Natural killer cell (primary cell): ENCODE results near the gene PTPN12. TPM values are rescaled to one million over a fixed set of nuclear protein-coding genes. Genes with fewer than 3 reads are reported as not detected.
A peak's percentile ranks its signal among the peaks of the same experiment; 100 is the strongest.

Experiments
- ATAC-seq, 3 donors: fragments of 150-1000 bp in 2 of 3; fragments of 200-7000 bp in 1 of 3; cut with Tn5 transposase; 1 replicate in 1 of 3; 2 replicates in 2 of 3; pipeline ENCODE4 v1.10.0; 2021; ENCODE audit warnings: mild to moderate bottlenecking in 2 of 3, moderate library complexity in 2 of 3
- DNase-seq, 2 donors: peaks; one replicate each; pipeline versions ENCODE4 v3.0.0 to v3.0.0-alpha.2; 2013 to 2021; ENCODE audit warnings: mixed read lengths in 1 of 2
- H3K27ac ChIP-seq: one replicate; pipeline ENCODE4 v1.5.1; 2013; ENCODE audit warnings: mild to moderate bottlenecking, low read length
- H3K27me3 ChIP-seq: one replicate; pipeline ENCODE4 v1.6.1; 2013; ENCODE audit warnings: low read length; ENCODE audit not compliant: control insufficient read depth, insufficient read depth
- H3K36me3 ChIP-seq: one replicate; pipeline ENCODE4 v1.6.1; 2013; ENCODE audit warnings: low read length; ENCODE audit not compliant: control insufficient read depth, insufficient read depth
- H3K4me1 ChIP-seq: one replicate; pipeline ENCODE4 v1.6.1; 2013; ENCODE audit warnings: low read length; ENCODE audit not compliant: control insufficient read depth, insufficient read depth
- H3K4me3 ChIP-seq: one replicate; pipeline ENCODE4 v1.5.1; 2013; ENCODE audit warnings: low read length
- H3K9me3 ChIP-seq: one replicate; pipeline ENCODE4 v1.6.1; 2013; ENCODE audit warnings: low read length; ENCODE audit not compliant: control insufficient read depth, insufficient read depth
- H3K27ac Mint-ChIP-seq, 2 donors: one replicate each; pipeline ENCODE4 v1.8.0; 2022; ENCODE audit warnings: mild to moderate bottlenecking in 2 of 2, mixed read lengths in 2 of 2, moderate library complexity in 1 of 2
- H3K27me3 Mint-ChIP-seq, 2 donors: one replicate each; pipeline ENCODE4 v1.8.0; 2022; ENCODE audit warnings: low read depth in 2 of 2, mixed read lengths in 2 of 2
- H3K36me3 Mint-ChIP-seq: one replicate; pipeline ENCODE4 v1.8.0; 2022; ENCODE audit warnings: mixed read lengths
- H3K4me1 Mint-ChIP-seq, 2 donors: one replicate each; pipeline ENCODE4 v1.8.0; 2022; ENCODE audit warnings: mixed read lengths in 2 of 2
- H3K4me3 Mint-ChIP-seq: one replicate; pipeline ENCODE4 v1.8.0; 2022; ENCODE audit warnings: mild to moderate bottlenecking, moderate library complexity, mixed read lengths
- H3K9me3 Mint-ChIP-seq, 2 donors: one replicate each; pipeline ENCODE4 v1.8.0; 2022; ENCODE audit warnings: mixed read lengths in 2 of 2
- WGBS: methylation state at CpG from one replicate; pipeline ENCODE4 v1.1.7; 2013; ENCODE audit warnings: missing lambda C conversion rate; ENCODE audit not compliant: insufficient coverage; 5-methylcytosine and 5-hydroxymethylcytosine counted together
- intact Hi-C: fragments of 100-400 bp; cut with micrococcal nuclease; formaldehyde crosslinking; loops from one replicate; pipeline ENCODE4 v1.14.2; 2022
- total RNA-seq, 4 donors: library from RNA; stranded (reverse); fragments of 120-200 nt in 1 of 4; gene quantifications; one replicate each; pipeline versions ENCODE4 v1.2.3 to v1.2.4, GENCODE V29; 2013 to 2022
- TF ChIP-seq, protein P1 (sequence below): fragments of 200-600 bp; IDR thresholded peaks from one replicate; pipeline ENCODE4 v1.8.0; 2022; ENCODE audit warnings: antibody characterized with exemption

The PTPN12 gene
- total RNA-seq, 3 donors from 2014 or later (not counting 1 experiment from before 2014, with no cell fraction given) = 261 to 396 (median 263) TPM

DNA sequence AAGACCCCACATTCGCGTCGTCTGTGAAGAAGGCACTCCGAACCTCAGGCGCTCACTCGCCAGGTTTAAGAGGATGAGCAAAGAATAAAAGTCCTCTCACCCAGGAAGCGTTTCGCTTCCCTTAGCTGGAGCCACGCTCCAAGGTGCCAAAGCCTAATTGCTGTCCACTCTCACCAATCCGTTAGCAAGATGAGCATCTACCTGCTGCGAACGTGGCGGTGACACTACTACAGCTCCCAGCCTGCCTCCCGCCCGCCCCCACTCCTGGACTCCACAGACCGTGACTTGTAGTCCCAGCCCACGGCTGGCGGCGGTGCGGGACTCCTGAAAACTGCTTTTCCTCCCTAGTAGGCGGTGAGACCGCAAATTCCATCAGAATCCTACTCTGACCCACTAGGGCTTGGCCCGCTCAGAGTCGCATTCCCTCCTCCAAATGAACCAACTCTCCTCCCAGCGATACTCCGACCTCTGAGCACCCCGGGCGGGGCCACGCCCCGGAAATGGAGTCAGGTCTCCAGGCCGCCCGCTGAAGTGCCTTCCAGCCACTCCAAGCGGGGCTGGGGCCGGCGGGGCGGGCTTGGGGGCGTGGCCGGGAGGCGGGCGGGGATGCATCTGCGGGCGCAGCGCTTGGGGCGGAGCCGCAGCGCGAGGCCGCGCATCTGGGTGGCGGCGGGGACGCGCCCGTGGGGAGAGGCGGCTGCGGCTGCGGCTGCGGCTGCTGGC lies 521 bp upstream of the PTPN12 start:
- Histone ChIP-seq H3K4me3 (peak overlapping the region; percentile 63), H3K4me1 (peaks cover 27% of the 10 kb centered on the region), H3K9me3 (no peaks in the 10 kb centered on the region), H3K36me3 (no peaks in the 10 kb centered on the region), H3K27ac (peak overlapping the region; percentile 62), H3K27me3 (no peaks in the 10 kb centered on the region)
- Mint-ChIP-seq H3K9me3 (no peaks in the 10 kb centered on the region), H3K36me3 (no peaks in the 10 kb centered on the region), H3K27ac (peak overlapping the region; percentile 80), H3K4me1 (peaks cover 35 to 38% of the 10 kb centered on the region in 2 donors), H3K27me3 (no peaks in the 10 kb centered on the region), H3K4me3 (peak overlapping the region; percentile 94)
- intact Hi-C loops = loop anchor here (1.0 to 5.0 kb wide), 5 partner anchors 12 to 261 kb away; partner anchors contain the start of genes PHTF2, RSBN1L and TMEM60
- under 1% methylated on average over 52 of the region's 58 CpGs for WGBS
- ATAC-seq (peak; percentile 80 to 95 (median 86)), DNase-seq (peak; percentile 90 to 96)
- TF ChIP-seq, protein P1, sequence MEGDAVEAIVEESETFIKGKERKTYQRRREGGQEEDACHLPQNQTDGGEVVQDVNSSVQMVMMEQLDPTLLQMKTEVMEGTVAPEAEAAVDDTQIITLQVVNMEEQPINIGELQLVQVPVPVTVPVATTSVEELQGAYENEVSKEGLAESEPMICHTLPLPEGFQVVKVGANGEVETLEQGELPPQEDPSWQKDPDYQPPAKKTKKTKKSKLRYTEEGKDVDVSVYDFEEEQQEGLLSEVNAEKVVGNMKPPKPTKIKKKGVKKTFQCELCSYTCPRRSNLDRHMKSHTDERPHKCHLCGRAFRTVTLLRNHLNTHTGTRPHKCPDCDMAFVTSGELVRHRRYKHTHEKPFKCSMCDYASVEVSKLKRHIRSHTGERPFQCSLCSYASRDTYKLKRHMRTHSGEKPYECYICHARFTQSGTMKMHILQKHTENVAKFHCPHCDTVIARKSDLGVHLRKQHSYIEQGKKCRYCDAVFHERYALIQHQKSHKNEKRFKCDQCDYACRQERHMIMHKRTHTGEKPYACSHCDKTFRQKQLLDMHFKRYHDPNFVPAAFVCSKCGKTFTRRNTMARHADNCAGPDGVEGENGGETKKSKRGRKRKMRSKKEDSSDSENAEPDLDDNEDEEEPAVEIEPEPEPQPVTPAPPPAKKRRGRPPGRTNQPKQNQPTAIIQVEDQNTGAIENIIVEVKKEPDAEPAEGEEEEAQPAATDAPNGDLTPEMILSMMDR = no peak

DNA sequence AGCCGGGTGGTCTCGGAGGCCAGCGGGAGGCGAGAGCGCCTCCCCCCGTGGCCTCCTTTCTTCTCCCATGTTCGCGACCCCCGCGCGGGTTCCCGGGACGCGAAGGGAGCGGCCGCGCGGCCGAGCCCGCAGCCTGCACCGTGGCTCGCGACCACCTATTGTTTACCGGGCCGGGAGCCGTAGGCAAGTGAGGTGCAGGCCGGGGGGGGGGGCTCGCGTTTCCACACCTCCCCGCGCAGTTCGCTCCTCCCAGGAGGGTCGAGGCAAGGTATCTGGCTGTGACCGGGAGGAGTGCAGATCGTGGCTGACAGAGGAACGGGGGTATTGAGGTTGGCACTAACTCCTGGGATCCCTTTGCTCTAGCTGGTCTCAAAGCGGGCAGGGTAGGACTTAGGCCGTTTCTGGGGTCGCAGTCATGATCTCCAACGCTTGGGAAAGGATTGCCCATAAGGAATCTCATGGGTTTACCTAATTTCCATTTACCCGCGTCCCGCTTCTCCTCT lies 734 bp downstream of the PTPN12 start:
- ATAC-seq (peak in 2 of 3 donors; percentile 0 to 5), DNase-seq (peak; percentile 29 to 56)
- H3K27me3 Mint-ChIP-seq = no peaks in the 10 kb centered on the region
- Histone ChIP-seq H3K27ac (peak overlapping the region; percentile 80), H3K9me3 (no peaks in the 10 kb centered on the region), H3K36me3 (no peaks in the 10 kb centered on the region), H3K27me3 (no peaks in the 10 kb centered on the region), H3K4me1 (peaks cover 32% of the 10 kb centered on the region), H3K4me3 (peak overlapping the region; percentile 99)
- H3K4me1 Mint-ChIP-seq = peaks cover 42 to 46% of the 10 kb centered on the region in 2 donors
- no peaks in the 10 kb centered on the region for H3K9me3 Mint-ChIP-seq
- H3K4me3 Mint-ChIP-seq = peak overlapping the region; percentile 77
- TF ChIP-seq, protein P1 = no peak
- H3K27ac Mint-ChIP-seq = peak overlapping the region; percentile 80 to 82
- no peaks in the 10 kb centered on the region for H3K36me3 Mint-ChIP-seq
- WGBS = under 1% methylated on average over 41 of the region's 43 CpGs
- intact Hi-C loops = loop anchor here (1.0 to 5.0 kb wide), 4 partner anchors 23 to 259 kb away; partner anchors contain the start of genes PHTF2, RSBN1L and TMEM60

DNA sequence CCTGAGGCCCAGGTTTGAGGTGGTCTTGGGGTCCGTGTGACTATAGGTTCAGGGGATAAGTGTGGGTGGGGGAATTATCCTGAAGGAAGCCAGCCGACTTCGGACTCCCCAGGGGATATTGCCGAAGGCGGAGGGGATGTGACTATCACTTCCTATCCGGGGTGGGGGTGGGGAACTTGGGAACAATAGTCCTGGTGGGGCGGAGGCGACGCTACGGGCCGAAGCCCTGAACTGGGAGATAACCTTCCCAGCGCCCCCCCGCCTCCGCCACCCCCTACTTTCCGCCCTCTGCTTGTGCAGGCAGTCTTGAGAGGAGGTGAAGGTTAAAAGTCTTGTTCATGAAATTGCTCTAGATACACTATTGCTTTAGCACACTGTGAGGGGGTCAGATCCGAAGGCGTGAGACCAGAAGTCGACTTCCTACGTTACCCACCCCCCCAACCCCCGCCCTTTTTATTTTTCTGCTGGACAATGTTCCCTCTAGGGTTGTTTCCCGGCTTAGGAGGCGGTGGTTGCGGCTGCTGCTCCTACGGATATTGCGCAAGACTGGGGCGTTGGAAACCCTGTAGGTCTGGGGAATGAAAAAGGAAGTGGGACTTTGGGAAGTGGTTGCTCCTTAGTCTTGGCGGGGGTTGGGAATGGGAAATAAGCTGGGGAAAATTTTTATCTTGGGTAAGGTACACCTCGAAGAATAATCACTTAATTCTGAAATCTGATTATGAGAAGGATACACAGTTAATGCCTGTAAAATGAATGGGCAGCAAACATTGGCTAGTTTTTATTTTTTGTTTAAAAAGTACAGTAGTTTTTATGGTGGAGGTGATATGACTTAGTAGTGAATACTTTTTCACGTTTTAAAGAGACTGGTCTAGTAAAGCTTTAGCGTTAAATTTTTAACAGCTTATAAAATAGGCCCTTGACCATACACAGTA lies 1.5 kb downstream of the PTPN12 start:
- WGBS = 5% methylated on average over 19 of the region's 30 CpGs
- ATAC-seq = peak in 1 of 3 donors; percentile 3
- no peaks in the 10 kb centered on the region for H3K9me3 ChIP-seq
- Mint-ChIP-seq H3K4me3 (peak overlapping the region; percentile 77), H3K27ac (peak overlapping the region; percentile 80 to 82), H3K27me3 (no peaks in the 10 kb centered on the region), H3K4me1 (peaks cover 48 to 54% of the 10 kb centered on the region in 2 donors), H3K9me3 (no peaks in the 10 kb centered on the region), H3K36me3 (no peaks in the 10 kb centered on the region)
- H3K4me1 ChIP-seq = peaks cover 34% of the 10 kb centered on the region
- H3K36me3 ChIP-seq = no peaks in the 10 kb centered on the region
- H3K27ac ChIP-seq = peak overlapping the region; percentile 80
- peak in 1 of 2 donors; percentile 40 for DNase-seq
- H3K27me3 ChIP-seq = no peaks in the 10 kb centered on the region
- intact Hi-C loops = loop anchor here (5.0 kb wide), 2 partner anchors 111 to 259 kb away; partner anchors contain the start of genes PHTF2 and TMEM60
- H3K4me3 ChIP-seq = peak overlapping the region; percentile 99
- TF ChIP-seq, protein P1 = no peak
